NCI-H2081 treated with DMSO at 0.1 percent for 48 hours (cell line): ENCODE data around the gene FTL.
A peak's percentile ranks its signal among the peaks of the same experiment; 100 is the strongest.

ENCODE experiments used
- DNase-seq: peaks from one replicate; lab custom pipeline; 2025; lab: John Stamatoyannopoulos, UW

The FTL gene

DNA sequence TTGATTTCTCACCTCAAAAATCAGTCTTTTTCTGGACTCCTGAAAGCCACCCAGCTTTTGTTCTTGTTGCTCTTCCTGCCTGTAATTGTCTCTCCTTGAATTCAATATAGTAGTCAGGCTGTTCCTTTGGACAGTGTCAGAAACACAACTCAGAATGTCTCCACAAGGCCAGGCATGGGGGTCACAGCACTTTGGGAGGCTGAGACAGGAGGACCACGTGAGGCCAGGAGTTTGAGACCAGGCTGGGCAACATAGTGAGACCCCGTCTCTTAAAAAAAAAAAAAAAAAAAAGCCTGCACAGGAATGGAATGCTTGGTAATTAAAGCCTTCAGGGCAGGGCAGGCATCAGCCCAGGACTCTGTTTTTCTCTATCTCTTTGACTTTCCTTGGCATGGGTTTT is 19.3 kb upstream of the FTL start:
- DNase-seq = no peak

DNA sequence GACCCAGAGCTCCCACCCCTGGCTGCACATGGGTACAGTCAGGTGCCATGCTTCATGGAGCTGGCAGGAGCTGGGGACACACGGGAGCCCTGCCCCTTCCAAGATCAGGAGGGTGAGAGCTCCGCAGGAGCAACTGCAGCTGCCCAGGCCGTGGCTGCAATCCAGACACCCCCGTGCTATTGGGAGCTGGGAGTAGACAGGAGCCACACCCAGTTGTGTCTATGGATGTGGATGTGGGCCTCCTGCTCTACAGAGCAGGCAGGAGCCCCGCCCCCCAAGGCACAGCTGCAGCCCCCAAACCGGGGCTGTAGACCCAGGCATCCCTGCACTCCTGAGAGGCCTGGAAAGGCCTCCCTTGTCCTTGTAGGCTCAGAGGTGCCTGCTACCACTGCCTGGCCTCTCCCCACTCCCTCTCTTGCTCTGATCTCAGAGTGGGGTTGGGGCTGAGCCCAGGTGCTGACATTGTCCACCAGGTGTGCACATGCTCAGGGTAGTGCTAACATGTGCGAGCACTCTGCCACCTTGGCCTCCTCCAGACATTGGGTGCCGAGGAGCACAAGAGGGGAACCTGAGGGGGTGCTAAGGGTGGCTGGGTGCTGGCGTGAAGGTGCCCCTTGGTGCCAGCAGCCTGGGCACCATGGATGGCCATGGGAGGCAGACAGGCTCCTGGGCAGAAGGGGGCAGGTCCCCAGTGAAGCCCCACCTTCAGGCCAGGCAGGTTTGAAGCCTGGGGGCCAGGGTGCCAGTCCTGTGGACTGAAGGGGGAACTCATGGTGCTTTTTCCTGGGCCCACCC is 18.4 kb upstream of the FTL start:
- no peak for DNase-seq

DNA sequence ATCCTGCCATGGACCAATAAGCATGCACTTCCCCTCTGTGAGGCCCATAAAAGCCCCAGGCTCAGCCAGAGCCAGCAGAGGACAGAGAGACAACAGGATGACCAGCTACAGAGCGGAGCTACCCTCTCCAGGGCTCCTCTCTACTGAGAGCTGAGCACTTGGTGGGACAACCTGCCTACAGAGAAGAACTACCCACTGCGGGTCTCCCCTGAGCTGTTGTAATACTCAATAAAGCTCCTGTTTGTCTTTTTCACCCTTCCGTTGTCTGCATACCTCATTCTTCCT is 17.9 kb upstream of the FTL start:
- no peak for DNase-seq

DNA sequence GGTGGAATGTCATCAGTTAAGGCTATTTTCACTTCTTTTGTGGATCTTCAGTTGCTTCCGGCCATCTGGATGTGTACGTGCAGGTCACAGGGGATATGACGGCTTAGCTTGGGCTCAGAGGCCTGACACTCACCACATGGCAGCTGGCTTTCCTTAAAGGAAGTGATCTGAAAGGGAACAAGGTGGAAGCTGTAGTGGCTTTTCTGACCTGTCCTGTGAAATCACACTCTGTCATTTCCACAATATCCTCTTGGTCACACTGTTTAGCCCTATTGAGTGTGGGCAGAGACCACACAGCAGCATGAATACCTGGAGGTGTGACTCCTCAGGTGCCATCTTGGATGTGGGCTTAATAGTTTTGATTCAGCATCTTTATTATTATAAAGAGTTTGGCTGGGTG is 14.9 kb upstream of the FTL start:
- DNase-seq = no peak

DNA sequence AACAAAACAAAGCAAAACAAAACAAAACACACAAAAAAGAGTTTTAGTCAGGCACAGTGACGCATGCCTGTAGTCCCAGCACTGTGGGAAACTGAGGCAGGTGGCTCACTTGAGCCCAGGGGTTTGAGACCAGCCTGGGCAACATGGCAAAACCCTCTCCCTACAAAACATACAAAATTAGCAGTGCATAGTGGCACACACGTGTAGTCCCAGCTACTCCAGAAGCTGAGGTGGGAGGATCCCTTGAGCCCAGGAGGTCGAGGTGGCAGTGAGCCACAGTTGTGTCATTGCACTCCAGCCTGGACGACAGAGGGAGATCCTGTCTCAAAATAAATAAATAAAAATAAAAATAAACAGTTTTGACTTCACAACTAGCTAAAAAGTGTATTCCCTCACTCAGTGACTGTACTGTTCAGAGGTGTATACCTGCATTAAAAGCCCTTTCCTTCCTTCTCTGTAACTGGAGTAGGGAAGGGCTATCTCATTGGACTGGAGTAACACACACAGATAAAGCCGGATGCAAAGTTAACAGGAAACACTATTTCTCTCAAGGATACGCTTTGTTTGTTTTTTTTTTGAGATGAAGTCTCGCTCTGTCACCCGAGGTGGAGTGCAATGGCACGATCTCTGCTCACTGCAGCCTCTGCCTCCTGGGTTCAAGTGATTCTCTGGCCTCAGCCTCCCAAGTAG is 14.1 kb upstream of the FTL start:
- no peak for DNase-seq

DNA sequence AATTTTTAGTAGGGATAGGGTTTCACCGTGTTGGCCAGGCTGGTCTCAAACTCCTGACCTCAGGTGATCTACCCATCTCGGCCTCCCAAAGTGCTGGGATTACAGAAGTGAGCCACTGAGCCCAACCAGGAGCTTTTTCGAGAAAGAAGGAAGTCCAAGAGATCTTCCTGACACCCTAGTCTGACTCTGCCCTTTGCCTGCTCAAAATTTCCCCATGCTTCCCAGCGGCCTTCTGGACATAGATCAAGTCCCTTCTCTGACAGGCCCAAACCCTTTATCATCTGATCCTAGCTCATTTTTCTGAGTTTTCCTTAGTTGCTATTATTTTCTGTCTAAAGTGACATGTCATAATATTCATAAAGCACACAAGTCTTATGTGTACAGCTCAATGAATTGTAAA is 12.0 kb upstream of the FTL start:
- no peak for DNase-seq

DNA sequence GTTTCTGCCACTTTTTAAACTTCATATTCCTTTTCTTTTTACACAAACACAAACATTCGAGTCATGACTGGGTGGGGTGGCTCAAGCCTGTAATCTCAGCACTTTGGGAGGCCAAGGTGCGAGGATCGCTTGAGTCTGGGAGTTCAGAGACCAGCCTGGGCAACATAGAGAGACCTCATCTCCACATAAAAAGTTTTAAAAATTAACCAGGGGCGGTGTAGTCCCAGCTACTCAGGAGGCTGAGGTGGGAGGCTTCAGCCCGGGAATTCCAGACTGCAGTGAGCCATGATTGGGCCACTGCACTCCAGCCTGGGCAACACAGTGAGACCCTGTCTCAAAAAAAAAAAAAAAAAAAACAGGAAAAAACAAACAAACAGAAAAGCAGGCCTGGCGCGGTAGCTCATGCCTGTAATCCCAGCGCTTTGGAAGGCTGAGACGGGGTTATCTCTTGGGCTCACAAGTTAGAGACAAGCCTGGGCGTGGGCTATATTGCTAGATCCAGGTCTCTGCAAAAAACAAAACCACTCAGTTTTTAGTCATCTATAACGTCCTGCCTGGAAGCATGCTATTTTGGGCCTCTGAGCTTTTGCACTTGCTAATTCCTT is 11.0 kb upstream of the FTL start:
- no peak for DNase-seq

DNA sequence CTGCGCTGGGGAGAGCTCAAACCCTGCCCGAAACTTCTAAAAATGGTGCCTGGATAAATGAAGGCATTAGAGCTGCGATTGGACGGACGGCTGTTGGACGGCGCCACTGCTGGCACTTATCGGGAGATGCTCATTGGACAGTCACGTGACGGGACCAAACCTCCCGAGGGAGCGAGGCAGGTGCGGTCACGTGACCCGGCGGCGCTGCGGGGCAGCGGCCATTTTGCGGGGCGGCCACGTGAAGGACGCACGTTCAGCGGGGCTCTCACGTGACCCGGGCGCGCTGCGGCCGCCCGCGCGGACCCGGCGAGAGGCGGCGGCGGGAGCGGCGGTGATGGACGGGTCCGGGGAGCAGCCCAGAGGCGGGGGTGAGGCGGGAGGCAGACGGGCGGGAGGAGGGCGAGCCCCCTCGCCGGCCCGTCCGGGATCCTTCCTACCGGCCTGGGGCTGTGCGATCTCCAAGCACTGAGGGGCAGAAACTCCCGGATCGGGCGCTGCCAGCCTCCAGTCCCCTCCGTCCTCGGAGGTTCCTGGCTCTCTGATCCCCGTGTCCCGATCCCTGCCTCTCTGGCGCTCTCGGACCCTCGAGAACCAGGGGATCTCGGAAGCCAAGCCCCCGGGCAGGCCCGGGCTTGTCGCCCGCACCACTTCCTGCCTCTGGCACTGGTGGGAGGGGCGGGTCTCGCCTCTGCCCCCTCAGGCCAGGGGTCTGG is 10.4 kb upstream of the FTL start, which contains the start of gene BAX:
BAX (plus strand) TSS at position 281 of the 713 bp plus-strand sequence; CDS start at position 335, 54 bp downstream.
- DNase-seq = peak; percentile 89

DNA sequence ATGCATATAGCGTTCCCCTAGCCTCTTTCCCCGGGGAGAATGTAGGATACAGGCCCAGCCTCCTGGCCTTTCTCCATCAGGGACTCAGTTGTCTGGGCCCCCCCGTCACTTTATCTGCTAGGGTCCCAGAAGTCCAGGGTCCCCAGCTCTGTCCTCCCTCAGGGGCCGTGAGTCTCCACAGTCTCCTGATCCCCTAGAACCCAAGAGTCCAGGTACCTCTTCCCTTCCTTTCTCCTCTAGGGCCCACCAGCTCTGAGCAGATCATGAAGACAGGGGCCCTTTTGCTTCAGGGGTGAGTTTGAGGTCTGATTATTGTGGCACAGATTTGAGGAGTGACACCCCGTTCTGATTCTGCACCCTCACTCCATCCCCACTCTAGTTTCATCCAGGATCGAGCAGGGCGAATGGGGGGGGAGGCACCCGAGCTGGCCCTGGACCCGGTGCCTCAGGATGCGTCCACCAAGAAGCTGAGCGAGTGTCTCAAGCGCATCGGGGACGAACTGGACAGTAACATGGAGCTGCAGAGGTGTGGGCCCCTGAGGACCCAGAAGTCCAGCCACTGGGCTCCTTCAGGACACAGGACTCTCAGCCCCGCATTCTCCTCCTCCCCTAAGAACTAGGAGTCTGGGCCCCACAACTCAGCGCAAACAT is 9.7 kb upstream of the FTL start:
- DNase-seq = no peak

DNA sequence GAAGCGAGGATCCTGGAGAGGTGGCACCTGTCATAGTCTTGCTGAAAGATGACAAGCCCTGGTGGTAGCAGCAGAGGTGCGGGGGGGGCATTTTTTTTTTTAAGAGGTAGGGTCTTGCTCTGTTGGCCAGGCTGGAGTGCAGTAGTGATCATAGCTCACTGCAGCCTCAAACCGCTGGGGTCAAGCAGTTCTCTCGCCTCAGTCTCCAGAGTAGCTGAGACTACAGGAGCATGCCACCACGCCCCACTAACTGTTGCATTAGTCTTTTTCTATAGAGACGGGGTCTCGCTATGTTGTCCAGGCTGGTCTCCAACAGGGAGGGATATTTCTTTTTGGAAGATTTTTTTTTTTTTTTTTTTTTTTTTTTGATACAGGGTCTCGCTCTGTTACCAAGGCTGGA is 7.1 kb upstream of the FTL start:
- no peak for DNase-seq

DNA sequence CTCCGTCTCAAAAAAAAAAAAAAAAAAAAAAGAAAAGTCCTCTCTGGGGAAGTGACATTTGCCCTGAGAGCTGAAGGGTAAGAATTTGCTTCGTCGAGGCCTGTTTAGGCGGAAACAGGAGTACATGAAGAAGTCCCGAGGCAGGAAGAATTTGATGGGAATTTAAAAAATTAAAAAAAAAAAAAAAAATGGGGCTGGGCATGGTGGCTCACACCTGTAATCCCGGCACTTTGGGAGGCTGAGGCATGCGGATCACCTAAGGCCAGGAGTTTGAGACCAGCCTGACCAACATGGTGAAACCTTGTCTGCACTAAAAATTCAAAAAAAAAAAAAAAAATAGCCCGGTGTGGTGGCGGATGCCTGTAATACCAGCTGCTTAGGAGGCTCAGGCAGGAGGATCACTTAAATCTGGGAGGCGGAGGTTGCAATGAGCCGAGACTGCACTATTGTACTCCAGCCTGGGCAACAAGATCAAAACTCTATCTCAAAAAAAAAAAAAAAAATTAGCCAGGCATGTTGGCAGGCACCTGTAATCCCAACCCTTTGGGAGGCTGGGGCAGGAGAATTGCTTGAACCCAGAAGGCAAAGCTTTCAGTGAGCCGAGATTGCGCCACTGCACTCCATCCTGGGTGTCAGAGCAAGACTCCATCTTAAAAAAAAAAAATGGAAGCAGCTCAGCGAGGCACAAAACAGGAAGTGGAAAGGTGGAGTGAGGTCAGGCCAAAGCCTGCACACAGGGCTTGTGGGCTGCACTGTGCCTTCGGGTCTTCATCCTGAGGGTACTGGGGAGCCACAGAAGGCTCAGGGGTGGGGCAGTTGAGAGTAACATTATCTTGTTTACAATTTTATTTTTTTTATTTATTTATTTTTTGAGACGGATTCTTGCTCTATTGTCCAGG is 5.5 kb upstream of the FTL start:
- no peak for DNase-seq

DNA sequence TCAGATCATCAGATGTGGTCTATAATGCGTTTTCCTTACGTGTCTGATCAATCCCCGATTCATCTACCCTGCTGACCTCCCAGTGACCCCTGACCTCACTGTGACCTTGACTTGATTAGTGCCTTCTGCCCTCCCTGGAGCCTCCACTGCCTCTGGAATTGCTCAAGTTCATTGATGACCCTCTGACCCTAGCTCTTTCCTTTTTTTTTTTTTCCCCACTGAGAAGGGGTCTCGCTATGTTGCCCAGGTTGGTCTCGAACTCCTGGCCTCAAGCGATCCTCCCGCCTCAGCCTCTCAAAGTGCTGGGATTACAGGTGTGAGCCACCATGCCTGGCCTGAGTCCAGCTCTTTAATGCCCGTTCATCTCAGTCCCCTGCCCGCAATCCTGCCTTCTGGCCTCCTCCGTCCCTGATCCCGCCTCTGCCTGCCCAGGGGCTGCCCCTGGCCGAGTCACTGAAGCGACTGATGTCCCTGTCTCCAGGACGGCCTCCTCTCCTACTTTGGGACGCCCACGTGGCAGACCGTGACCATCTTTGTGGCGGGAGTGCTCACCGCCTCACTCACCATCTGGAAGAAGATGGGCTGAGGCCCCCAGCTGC is 4.0 kb upstream of the FTL start:
- no peak for DNase-seq

DNA sequence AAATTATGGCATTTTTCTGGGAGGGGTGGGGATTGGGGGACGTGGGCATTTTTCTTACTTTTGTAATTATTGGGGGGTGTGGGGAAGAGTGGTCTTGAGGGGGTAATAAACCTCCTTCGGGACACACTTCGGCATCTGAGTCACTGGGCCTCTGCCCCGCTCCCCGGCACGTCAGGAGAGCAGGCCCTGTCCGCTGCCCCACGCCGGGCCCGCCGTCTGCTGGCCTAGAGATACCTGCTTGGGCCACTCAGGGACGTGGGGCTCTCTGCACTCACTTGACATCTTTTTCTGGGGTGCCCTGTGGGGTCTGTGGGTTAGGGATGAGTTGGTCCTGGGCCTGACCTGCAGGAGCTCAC is 3.5 kb upstream of the FTL start:
- no peak for DNase-seq

DNA sequence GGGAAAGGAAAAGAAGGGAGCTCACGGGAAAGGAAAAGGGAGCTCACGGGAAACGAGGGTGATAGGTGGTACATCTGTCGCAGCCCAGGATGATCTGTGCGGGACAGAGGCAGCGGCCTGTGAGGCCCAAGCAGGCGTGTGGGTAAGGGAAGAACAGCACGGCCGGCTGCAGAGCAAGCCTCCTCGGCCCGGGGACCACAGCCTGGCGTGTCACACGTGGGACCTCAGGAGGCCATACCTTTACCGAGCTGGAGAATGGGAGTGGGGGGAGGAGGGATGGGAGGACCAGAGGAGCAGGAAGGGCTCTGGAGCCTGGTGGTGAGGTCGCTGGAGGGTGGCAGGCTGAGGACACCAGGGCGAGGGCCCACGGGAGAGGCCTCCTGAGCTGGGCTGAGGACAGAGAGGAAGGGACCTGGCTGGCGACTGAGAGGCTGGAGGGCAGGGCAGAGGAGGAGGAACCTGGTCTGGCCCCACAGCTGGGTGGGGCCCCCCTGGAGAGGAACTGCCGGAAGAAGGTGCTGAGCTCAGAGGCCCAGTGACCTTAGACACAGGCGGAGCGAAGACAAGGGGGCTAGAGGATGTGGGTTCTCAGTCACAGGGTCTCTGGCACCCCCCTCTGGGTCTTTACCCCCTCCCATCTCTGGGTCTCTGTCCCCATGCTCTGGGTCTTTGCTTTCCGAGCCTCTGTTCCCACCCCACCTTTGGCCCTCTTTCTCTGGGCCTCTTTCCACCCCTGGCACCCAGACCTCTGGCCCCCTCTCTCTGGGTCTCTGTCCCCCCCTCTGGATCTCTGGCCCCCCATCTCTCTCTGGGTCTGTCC is 2.9 kb upstream of the FTL start:
- no peak for DNase-seq

DNA sequence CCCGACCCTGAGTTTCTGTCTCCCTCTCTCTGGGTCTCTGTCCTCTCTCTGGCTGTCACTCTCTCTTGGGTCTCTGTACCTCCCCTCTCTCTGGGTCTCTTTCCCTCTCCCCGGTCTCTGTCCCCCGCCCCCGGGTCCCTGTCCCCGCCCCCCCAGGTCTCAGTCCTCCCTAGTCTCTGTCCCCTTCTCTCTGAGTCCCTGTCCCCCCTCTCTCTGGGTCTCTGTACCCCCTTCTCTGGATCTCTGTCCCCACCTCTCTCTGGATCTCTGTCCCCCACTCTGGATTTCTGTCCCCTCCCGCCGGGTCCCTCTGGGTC is 2.3 kb upstream of the FTL start:
- no peak for DNase-seq

DNA sequence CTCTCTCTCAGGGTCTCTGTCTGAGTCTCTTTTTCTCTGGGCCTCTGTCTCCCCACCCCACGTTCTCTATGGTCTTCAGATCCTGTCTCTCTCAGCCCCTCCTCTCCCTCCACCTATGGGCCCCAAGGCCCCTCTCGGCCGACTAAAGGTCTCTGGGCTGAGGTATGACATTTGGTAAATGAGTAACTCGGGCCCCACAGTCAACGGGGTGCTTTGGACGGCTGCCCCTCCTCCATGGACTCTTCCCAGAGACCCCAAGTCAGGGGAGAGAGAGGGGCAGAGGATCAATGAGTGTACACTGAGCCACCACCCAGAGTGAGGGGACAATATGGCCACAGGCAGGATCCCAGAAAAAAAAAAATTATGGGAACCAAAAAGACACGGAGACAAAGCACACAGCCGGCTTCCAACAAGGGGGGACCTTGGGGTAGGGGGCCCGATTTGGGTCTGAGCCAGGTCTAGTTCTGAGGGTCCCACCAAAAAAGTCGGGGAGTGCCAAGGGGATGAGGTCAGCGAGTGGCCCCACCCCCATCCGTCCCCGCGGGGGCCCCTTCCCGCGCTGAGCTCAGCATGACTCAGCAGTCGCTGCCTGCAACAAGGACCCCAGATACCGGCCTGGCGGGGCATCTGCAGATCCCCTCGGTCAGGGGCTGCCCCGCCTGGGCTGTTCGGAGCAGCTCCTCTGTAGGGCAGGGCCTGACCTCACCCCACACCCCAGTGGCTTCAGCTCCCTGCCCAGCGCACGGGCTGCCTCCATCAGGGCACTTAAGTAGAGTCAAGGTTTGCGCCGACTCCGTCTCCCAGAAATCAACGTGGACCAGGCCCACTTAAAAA is 1.5 kb upstream of the FTL start:
- no peak for DNase-seq

DNA sequence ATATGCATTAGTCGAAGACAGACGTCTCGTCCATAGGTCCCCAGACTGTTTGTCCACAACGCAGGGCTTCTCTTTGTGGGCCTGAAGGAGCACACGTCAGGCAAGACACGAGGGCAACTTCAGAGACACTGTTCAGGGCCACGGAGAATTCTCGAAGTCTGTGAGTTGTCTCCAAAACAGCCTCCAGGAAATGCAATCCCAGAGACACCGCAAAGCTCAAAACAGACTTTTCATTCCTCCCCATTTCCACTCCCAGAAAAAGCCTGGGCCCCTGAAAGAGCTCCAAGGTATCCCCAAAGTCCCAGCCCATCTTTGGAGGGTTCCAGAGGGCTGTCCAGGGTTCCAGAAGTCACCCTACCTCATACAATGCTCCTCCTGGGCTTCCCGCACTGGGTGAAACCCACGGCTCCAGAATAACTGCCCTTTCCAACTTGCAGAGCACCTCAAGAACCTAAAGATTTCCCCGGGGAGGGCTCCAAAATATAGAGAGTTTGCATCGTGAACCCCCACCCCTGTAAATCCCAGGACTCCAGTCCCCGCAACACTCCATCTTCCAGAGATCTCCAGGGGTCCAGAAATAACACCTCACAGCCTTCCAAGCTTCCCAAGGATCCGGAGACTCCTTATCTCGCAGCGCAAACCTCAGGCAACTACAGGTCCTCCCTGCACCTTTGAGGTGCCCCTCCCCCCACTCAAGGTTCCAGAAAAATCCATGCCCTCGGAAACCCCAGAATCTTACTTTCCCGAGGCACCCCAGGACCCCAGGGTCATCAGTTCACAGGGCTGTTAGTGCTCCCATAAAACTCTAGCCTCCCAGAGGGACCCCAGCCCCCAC is 687 bp upstream of the FTL start:
- no peak for DNase-seq

DNA sequence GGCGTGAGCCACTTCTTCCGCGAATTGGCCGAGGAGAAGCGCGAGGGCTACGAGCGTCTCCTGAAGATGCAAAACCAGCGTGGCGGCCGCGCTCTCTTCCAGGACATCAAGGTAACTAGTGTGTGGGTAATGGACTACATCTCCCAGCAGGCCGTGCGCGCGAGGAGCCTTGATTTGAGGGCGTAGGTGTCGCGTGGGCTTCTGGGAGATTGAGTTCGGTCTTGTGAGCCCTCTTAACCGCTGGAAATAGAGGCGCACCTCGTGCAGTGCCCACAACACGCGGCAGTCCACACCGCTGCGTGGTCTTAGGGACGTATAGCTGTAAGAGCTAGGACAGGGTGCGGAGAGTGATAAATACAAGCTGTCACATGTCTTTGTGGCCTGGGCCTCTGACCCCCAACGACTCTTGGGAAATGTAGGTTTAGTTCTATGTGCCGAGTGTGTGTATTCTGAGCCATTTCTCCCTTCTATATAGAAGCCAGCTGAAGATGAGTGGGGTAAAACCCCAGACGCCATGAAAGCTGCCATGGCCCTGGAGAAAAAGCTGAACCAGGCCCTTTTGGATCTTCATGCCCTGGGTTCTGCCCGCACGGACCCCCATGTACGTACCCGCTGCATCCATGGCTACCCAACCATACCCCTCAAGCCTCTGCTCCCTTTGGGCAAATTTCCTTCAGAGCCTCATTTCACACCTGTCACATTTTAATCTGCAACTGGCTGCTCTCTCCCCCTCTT is 864 bp downstream of the FTL start:
- peak; percentile 21 for DNase-seq
